Measurements from ENCODE around the gene LRRC59. TPM values are rescaled to one million over a fixed set of nuclear protein-coding genes. Genes with fewer than 3 reads are reported as not detected.
A peak's percentile ranks its signal among the peaks of the same experiment; 100 is the strongest.

Gene LRRC59
- total and polyA plus RNA-seq, 2 of the 13 experiments (the other 11 are each of a cell fraction or from before 2014, with no cell fraction given): 87.3 to 222 TPM

GRCh38 chr17:50397111-50397918 is at the start of gene LRRC59 (continued):
- TF ChIP-seq ZNF687 (CRISPR knock-in tag; IDR thresholded peaks at IDR 0.05) (peak; percentile 99), ATF2 (CRISPR knock-in tag; IDR thresholded peaks at IDR 0.05) (peak; percentile 99), ZNF557 (CRISPR knock-in tag; IDR thresholded peaks at IDR 0.05) (no peak; the same call in 1 of the 2 replicates), POLR2AphosphoS2 (IDR thresholded peaks at IDR 0.05; ENCODE audit: low read depth, low read length) (peak; percentile 75; the same call in 1 of the 2 replicates), ZFP36 (IDR thresholded peaks at IDR 0.05; ENCODE audit: borderline replicate concordance, low read depth, low read length, partially characterized antibody) (no peak), SRSF4 (IDR thresholded peaks at IDR 0.05; ENCODE audit: low read depth, low read length, poor library complexity, severe bottlenecking) (no peak), PHF8 (CRISPR knock-in tag; IDR thresholded peaks at IDR 0.05) (peak; percentile 97), SRF (IDR thresholded peaks at IDR 0.05; ENCODE audit: low read depth, low read length) (no peak), ZNF747 (CRISPR knock-in tag; IDR thresholded peaks at IDR 0.05; ENCODE audit: borderline replicate concordance) (peak; percentile 99), THAP7 (CRISPR knock-in tag; IDR thresholded peaks at IDR 0.05) (no peak), ZNF367 (CRISPR knock-in tag; IDR thresholded peaks at IDR 0.05; ENCODE audit: borderline replicate concordance) (no peak; the same call in 1 of the 2 replicates), HNRNPUL1 (IDR thresholded peaks at IDR 0.05; ENCODE audit: low read depth, low read length) (peak; percentile 85; the same call in 1 of the 2 replicates), HDAC1 (CRISPR knock-in tag; IDR thresholded peaks at IDR 0.05) (peak; percentile 100), ZBTB7A (CRISPR knock-in tag; IDR thresholded peaks at IDR 0.05) (peak; percentile 89), ZMAT3 (CRISPR knock-in tag; conservative IDR thresholded peaks at IDR 0.05) (peak; percentile 98), HNRNPLL (IDR thresholded peaks at IDR 0.05; ENCODE audit: low read depth, low read length, poor library complexity, severe bottlenecking) (peak; percentile 79), PAWR (CRISPR knock-in tag; IDR thresholded peaks at IDR 0.05; ENCODE audit: borderline replicate concordance) (peak; percentile 66; the same call in 1 of the 2 replicates), CREB1 (IDR thresholded peaks at IDR 0.05) (peak; percentile 95), CREB1 (CRISPR knock-in tag; IDR thresholded peaks at IDR 0.05) (peak; percentile 95)

Data from HepG2 (cell line).